Measurements from ENCODE around the gene EFL1. TPM values are rescaled to one million over a fixed set of nuclear protein-coding genes. Genes with fewer than 3 reads are reported as not detected.
"Not testable (repeated sequence)": the region's sequence is repeated elsewhere in the genome, so short reads cannot be mapped to it uniquely, and the experiment has no call there.

Gene EFL1
- total RNA-seq, 1 donor from 2014 or later: 17.2 TPM

DNA sequence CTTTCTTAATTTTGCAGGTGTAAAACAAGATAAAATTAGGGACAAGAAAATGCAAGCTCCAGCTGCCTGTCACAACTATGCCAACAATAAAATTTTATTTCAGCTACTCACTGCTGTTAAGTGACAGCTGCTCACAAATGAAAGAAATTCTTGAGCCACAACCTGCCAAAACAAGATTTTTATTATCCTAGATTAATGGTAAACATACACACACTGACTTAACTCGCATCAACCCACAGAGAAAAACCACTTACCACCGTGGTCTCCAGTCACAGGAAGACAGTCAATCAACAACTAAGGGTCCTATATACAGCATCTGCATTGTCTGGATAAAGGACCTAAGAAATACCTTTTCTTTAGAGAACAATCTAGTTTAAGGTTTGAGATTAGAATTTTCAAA lies 31.3 kb downstream of the EFL1 start:
- Mint-ChIP-seq H3K9me3 (ENCODE audit: unreplicated experiment) (no peaks in the 10 kb centered on the region), H3K4me1 (ENCODE audit: low read depth, unreplicated experiment) (peaks cover 5% of the 10 kb centered on the region)

GRCh38 chr15:82228750-82229149 lies 33.8 kb downstream of the EFL1 start:
- Mint-ChIP-seq H3K27me3 (ENCODE audit: unreplicated experiment) (no peaks in the 10 kb centered on the region), H3K36me3 (ENCODE audit: unreplicated experiment) (peaks cover 6% of the 10 kb centered on the region), H3K27ac (ENCODE audit: unreplicated experiment) (no peak overlapping the region), H3K4me1 (ENCODE audit: low read depth, unreplicated experiment) (peaks cover 5% of the 10 kb centered on the region), H3K4me3 (ENCODE audit: unreplicated experiment) (no peak overlapping the region), H3K9me3 (ENCODE audit: unreplicated experiment) (no peaks in the 10 kb centered on the region)
- DNase-seq: no peak
- TF ChIP-seq, protein P1, sequence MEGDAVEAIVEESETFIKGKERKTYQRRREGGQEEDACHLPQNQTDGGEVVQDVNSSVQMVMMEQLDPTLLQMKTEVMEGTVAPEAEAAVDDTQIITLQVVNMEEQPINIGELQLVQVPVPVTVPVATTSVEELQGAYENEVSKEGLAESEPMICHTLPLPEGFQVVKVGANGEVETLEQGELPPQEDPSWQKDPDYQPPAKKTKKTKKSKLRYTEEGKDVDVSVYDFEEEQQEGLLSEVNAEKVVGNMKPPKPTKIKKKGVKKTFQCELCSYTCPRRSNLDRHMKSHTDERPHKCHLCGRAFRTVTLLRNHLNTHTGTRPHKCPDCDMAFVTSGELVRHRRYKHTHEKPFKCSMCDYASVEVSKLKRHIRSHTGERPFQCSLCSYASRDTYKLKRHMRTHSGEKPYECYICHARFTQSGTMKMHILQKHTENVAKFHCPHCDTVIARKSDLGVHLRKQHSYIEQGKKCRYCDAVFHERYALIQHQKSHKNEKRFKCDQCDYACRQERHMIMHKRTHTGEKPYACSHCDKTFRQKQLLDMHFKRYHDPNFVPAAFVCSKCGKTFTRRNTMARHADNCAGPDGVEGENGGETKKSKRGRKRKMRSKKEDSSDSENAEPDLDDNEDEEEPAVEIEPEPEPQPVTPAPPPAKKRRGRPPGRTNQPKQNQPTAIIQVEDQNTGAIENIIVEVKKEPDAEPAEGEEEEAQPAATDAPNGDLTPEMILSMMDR (IDR thresholded peaks at IDR 0.05; ENCODE audit: partially characterized antibody, unreplicated experiment): no peak

More for the DNA sequence above, 31.3 kb downstream of the EFL1 start:
- Mint-ChIP-seq H3K27me3 (ENCODE audit: unreplicated experiment) (no peaks in the 10 kb centered on the region), H3K4me3 (ENCODE audit: unreplicated experiment) (no peak overlapping the region), H3K27ac (ENCODE audit: unreplicated experiment) (no peak overlapping the region), H3K36me3 (ENCODE audit: unreplicated experiment) (peaks cover 5% of the 10 kb centered on the region)
- DNase-seq: no peak
- TF ChIP-seq, protein P1 (IDR thresholded peaks at IDR 0.05; ENCODE audit: partially characterized antibody, unreplicated experiment): no peak

GRCh38 chr15:82221535-82221934 lies 41.0 kb downstream of the EFL1 start:
- not testable (repeated sequence) for H3K9me3 Mint-ChIP-seq (ENCODE audit: unreplicated experiment); DNase-seq; H3K27me3 Mint-ChIP-seq (ENCODE audit: unreplicated experiment); H3K4me1 Mint-ChIP-seq (ENCODE audit: low read depth, unreplicated experiment); H3K27ac Mint-ChIP-seq (ENCODE audit: unreplicated experiment); H3K4me3 Mint-ChIP-seq (ENCODE audit: unreplicated experiment); H3K36me3 Mint-ChIP-seq (ENCODE audit: unreplicated experiment)

DNA sequence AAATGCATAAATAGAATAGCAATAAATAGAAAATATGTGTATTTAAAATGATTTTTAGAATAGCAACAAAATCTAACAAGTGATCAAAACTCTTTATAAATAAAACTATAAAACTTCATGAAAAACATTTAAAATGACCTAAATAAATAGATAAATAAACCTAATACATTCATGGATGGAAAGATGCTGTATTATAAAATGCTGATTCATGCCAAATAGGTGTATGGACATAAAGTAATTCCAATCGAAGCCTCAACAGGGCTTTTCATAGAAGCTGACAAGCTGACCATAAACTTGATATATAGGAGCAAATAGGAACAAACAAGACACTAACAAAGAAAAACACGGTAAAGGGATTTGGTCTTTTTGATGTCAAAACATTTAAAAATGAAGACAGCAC lies 46.4 kb downstream of the EFL1 start:
- not testable (repeated sequence) for H3K9me3 Mint-ChIP-seq (ENCODE audit: unreplicated experiment); DNase-seq; H3K36me3 Mint-ChIP-seq (ENCODE audit: unreplicated experiment); H3K4me3 Mint-ChIP-seq (ENCODE audit: unreplicated experiment); H3K27me3 Mint-ChIP-seq (ENCODE audit: unreplicated experiment); H3K4me1 Mint-ChIP-seq (ENCODE audit: low read depth, unreplicated experiment); H3K27ac Mint-ChIP-seq (ENCODE audit: unreplicated experiment)

DNA sequence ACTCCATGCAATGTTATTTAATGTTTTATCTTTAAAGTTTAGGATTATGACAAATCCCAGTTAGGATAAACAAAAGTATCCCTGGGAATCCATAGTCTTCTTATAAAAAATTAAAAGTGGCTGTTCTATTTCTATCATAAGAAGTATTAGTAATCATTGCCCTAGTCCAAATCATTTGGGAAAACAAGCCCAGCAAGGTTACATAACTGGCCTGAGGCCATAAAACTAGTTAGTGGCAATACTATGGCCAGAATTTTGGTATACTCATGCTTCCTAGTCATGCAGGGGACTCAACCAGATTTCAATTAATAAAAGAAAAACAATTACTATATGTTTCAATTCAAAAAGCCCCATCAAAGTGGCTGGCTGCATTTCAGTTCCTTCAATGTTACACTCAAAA lies 50.3 kb downstream of the EFL1 start:
- not testable (repeated sequence) for DNase-seq; H3K36me3 Mint-ChIP-seq (ENCODE audit: unreplicated experiment); H3K9me3 Mint-ChIP-seq (ENCODE audit: unreplicated experiment); H3K4me3 Mint-ChIP-seq (ENCODE audit: unreplicated experiment); H3K27ac Mint-ChIP-seq (ENCODE audit: unreplicated experiment); H3K4me1 Mint-ChIP-seq (ENCODE audit: low read depth, unreplicated experiment); H3K27me3 Mint-ChIP-seq (ENCODE audit: unreplicated experiment)

DNA sequence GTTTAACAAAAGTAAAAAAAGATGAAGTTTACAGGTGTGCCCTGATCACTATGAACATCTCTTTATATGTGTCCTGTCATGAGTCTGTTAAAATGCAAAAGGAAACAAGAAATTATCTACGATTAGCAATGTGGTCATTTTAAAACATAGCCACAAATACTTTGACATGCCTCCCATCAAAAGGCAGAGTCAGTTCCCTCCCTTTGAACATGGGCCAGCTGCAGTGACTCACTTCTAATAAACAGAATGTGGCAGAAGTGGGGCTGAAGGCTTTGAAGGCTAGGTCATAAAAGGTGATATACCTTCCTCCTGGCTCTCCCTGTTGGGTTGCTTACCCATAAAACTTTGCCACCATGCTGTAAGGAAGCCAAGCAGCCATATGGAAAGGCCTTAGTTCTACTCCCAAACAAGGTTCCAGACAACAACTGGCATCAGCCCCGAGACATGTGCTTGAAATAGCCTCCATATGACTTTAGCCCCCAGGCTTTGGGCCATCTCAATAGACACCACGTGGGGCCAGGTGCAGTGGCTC lies 52.4 kb downstream of the EFL1 start:
- not testable (repeated sequence) for H3K27me3 Mint-ChIP-seq (ENCODE audit: unreplicated experiment); H3K9me3 Mint-ChIP-seq (ENCODE audit: unreplicated experiment); H3K4me1 Mint-ChIP-seq (ENCODE audit: low read depth, unreplicated experiment); H3K27ac Mint-ChIP-seq (ENCODE audit: unreplicated experiment); H3K36me3 Mint-ChIP-seq (ENCODE audit: unreplicated experiment); H3K4me3 Mint-ChIP-seq (ENCODE audit: unreplicated experiment); DNase-seq

GRCh38 chr15:82204575-82204974 lies 58.0 kb downstream of the EFL1 start:
- not testable (repeated sequence) for H3K4me1 Mint-ChIP-seq (ENCODE audit: low read depth, unreplicated experiment); H3K27ac Mint-ChIP-seq (ENCODE audit: unreplicated experiment); H3K36me3 Mint-ChIP-seq (ENCODE audit: unreplicated experiment); DNase-seq; H3K27me3 Mint-ChIP-seq (ENCODE audit: unreplicated experiment); H3K9me3 Mint-ChIP-seq (ENCODE audit: unreplicated experiment); H3K4me3 Mint-ChIP-seq (ENCODE audit: unreplicated experiment)

All from glutamatergic neuron (in vitro differentiated cells).